ENCODE data around the gene FARP2.

DNA sequence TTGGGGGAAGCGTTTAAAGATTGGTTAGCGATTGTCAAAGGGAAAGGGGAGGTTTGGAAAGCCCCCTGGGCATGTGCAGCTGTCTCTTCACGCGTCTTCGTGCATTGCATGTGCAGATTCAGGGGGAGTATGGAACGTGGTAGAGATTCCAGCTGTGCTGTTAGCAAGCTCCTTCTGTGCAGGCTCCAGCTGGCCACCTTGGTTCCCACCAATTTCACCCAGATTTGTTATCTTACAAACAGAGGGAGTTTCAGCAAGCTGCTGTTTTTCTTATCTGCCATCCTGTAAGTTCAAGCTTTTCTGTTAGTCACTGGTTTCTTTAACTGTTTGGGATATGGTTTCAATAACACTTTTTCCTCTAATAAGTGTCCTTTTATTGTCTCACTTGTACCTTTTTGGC lies 30.4 kb downstream of the FARP2 start:
- TF ChIP-seq, protein P1, sequence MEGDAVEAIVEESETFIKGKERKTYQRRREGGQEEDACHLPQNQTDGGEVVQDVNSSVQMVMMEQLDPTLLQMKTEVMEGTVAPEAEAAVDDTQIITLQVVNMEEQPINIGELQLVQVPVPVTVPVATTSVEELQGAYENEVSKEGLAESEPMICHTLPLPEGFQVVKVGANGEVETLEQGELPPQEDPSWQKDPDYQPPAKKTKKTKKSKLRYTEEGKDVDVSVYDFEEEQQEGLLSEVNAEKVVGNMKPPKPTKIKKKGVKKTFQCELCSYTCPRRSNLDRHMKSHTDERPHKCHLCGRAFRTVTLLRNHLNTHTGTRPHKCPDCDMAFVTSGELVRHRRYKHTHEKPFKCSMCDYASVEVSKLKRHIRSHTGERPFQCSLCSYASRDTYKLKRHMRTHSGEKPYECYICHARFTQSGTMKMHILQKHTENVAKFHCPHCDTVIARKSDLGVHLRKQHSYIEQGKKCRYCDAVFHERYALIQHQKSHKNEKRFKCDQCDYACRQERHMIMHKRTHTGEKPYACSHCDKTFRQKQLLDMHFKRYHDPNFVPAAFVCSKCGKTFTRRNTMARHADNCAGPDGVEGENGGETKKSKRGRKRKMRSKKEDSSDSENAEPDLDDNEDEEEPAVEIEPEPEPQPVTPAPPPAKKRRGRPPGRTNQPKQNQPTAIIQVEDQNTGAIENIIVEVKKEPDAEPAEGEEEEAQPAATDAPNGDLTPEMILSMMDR (IDR thresholded peaks at IDR 0.05 in 4 of 5, conservative IDR thresholded peaks at IDR 0.05 in 1 of 5) = no peak
- TF ChIP-seq POLR2A (IDR thresholded peaks at IDR 0.05) = no peak

All from gastrocnemius medialis (tissue), 4 donors.